ENCODE results near the gene RASSF3. TPM values are rescaled to one million over a fixed set of nuclear protein-coding genes. Genes with fewer than 3 reads are reported as not detected.

Gene RASSF3
- total RNA-seq, 1 donor from 2014 or later: 18.1 TPM

DNA sequence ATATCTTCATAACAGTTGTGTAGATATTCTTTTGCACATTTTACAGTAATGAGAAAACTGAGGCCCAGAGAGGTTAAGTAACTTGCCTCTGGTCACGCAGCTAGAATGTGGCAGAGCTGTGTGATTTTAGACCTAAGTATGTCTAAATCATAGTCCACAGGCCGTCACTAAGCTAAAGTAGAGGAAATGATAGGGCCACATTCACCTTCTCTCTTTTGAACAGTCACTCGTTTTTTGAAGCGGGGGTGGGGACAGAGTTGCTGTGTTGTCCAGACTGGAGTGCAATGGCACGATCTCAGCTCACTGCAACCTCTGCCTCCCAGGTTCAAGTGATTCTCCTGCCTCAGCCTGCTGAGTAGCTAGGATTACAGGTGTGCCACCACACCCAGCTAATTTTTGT, 68.5 kb downstream of the RASSF3 start:
- peaks cover 39% of the 10 kb centered on the region for H3K4me1 Mint-ChIP-seq

DNA sequence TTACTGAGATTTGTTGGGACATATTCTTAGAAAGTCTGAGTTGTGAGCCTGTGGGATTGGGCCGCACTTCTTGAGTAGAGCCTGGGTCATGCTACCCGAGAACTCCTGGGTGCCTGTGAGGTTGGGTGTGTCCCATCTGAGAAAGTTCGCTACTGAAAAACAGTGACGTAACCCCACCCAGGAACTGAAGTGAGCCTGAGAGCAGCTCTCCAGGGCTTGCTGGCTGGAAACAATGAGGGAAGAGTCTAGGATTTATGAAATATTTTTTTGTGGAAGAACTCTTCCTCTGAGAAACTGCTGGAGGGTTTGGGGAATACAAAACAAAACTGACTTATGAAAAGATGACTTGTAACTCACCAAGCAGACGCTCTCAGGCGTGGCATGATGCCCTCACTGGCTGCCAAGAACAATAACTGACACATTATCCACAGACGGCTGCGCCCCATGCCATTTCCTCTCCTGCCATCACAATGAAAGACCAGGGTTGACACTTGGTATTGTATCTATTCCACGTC, 69.2 kb downstream of the RASSF3 start:
- TF ChIP-seq, protein P1, sequence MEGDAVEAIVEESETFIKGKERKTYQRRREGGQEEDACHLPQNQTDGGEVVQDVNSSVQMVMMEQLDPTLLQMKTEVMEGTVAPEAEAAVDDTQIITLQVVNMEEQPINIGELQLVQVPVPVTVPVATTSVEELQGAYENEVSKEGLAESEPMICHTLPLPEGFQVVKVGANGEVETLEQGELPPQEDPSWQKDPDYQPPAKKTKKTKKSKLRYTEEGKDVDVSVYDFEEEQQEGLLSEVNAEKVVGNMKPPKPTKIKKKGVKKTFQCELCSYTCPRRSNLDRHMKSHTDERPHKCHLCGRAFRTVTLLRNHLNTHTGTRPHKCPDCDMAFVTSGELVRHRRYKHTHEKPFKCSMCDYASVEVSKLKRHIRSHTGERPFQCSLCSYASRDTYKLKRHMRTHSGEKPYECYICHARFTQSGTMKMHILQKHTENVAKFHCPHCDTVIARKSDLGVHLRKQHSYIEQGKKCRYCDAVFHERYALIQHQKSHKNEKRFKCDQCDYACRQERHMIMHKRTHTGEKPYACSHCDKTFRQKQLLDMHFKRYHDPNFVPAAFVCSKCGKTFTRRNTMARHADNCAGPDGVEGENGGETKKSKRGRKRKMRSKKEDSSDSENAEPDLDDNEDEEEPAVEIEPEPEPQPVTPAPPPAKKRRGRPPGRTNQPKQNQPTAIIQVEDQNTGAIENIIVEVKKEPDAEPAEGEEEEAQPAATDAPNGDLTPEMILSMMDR (conservative IDR thresholded peaks at IDR 0.05): no peak
- DNase-seq (ENCODE audit: low read depth, low spot score): no peak
- H3K27ac Mint-ChIP-seq (ENCODE audit: unreplicated experiment): no peak overlapping the region
- H3K36me3 Mint-ChIP-seq (ENCODE audit: low read depth): peaks cover 2% of the 10 kb centered on the region
- H3K9me3 Mint-ChIP-seq: no peaks in the 10 kb centered on the region
- no peak overlapping the region for H3K4me3 Mint-ChIP-seq
- H3K4me1 Mint-ChIP-seq: peaks cover 34% of the 10 kb centered on the region
- no peaks in the 10 kb centered on the region for H3K27me3 Mint-ChIP-seq (ENCODE audit: low read depth)

More for the DNA sequence above, 68.5 kb downstream of the RASSF3 start:
- Mint-ChIP-seq H3K9me3 (no peaks in the 10 kb centered on the region), H3K4me3 (no peak overlapping the region), H3K27me3 (ENCODE audit: low read depth) (no peaks in the 10 kb centered on the region), H3K27ac (ENCODE audit: unreplicated experiment) (no peak overlapping the region), H3K36me3 (ENCODE audit: low read depth) (peaks cover 2% of the 10 kb centered on the region)
- no peak for DNase-seq (ENCODE audit: low read depth, low spot score)
- TF ChIP-seq, protein P1 (conservative IDR thresholded peaks at IDR 0.05): no peak

DNA sequence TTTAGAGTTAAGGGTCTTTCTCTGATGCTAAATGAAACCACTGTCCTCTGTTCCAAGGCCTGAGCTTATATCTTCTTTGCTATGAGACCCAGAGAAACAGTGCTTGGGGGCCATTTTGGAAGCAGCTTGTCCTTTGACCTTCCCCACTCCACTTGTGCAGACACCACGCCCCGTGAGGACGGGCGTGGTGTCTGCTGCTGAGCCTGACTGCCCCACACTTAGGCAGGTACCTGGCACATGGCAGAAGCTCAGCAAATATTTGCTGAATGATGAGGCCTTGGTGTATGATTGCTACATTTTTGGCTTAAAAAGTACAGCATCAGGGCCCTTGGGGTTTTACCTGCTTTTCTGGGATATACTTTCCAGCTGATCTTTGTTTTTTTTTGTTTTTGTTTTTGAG, 69.9 kb downstream of the RASSF3 start:
- TF ChIP-seq, protein P1 (conservative IDR thresholded peaks at IDR 0.05): no peak
- Mint-ChIP-seq H3K36me3 (ENCODE audit: low read depth) (peaks cover 2% of the 10 kb centered on the region), H3K27ac (ENCODE audit: unreplicated experiment) (no peak overlapping the region), H3K9me3 (no peaks in the 10 kb centered on the region), H3K4me3 (no peak overlapping the region), H3K27me3 (ENCODE audit: low read depth) (no peaks in the 10 kb centered on the region), H3K4me1 (peaks cover 31% of the 10 kb centered on the region)
- no peak for DNase-seq (ENCODE audit: low read depth, low spot score)

DNA sequence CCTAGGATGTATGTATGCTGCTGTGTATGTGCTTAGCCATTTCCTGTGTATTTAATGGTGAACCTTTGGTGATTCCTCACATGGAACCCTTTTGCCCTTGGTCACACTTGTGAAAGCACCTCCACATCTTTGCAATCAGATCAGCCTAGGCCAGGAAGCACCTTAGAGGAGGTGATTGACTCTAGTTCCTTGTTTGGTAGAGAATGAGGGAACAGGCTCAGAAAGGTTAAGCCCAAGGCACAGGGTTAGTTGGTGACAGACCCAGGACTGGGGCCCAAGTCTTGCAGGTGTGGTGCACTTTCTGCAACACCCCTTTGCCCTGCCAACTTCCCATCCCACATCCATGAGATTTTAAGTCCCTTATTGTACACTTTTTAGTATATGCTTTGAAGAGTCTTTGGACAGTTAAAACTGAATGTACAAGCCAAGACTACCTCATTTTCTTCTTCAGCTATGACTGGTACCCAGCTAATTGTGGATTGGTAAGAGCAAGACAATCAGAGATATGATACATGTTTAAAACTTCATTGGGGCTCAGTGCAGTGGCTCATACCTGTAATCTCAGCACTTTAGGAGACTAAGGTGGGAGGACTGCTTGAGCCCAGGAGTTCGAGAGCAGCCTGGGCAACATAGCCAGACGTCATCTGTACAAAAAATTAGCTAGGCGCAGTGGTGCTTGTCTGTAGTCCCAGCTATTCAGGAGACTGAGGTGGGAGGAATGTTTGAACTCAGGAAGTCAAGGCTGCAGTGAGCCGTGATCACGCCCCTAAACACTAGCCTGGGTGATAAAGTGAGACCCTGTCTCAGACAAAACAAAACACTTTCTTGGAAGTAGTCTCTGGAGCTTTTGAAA, 71.1 kb downstream of the RASSF3 start:
- DNase-seq (ENCODE audit: low read depth, low spot score): no peak
- Mint-ChIP-seq H3K4me3 (no peak overlapping the region), H3K27ac (ENCODE audit: unreplicated experiment) (no peak overlapping the region), H3K4me1 (peaks cover 31% of the 10 kb centered on the region), H3K36me3 (ENCODE audit: low read depth) (peaks cover 2% of the 10 kb centered on the region), H3K27me3 (ENCODE audit: low read depth) (no peaks in the 10 kb centered on the region), H3K9me3 (no peaks in the 10 kb centered on the region)
- TF ChIP-seq, protein P1 (conservative IDR thresholded peaks at IDR 0.05): no peak

DNA sequence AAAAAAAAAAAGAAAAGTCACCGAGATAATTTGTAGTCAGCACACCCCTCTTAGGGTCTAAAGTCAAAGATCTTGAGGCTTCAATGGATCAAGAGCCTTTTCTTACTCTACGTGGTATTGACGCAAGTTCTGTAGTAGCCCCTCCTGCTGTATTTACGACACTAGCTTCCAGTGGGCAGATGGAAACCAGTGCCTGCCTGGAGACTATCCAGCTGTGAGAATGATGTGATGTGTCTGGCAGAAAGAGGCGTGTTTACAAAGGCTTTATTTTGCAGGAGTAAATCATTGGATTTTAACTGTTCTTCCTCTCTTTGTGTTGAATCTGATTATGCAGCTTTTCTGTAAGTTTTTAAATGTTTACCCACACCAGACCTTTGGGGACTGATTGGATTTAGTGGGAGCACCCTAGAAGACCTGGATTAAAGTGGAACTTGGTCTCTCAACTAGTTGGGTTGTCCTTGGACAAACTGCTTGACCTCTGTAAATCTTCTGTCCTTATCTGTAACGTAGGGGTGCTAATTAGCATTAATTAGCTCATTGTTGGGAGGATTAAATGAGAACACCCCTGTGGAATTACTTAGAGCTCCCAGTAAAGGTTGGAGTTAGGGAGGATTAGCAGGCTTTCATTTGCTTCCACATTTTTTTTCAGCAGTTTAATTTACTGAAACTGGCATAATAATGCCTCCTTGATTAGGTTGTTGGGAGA, 72.4 kb downstream of the RASSF3 start:
- Mint-ChIP-seq H3K4me1 (peaks cover 36% of the 10 kb centered on the region), H3K36me3 (ENCODE audit: low read depth) (peaks cover 4% of the 10 kb centered on the region), H3K27me3 (ENCODE audit: low read depth) (no peaks in the 10 kb centered on the region), H3K9me3 (no peaks in the 10 kb centered on the region), H3K4me3 (no peak overlapping the region), H3K27ac (ENCODE audit: unreplicated experiment) (no peak overlapping the region)
- TF ChIP-seq, protein P1 (conservative IDR thresholded peaks at IDR 0.05): no peak
- DNase-seq (ENCODE audit: low read depth, low spot score): no peak
